Suprapubic skin (tissue), 4 donors: ENCODE data around the gene GPR146. TPM values are rescaled to one million over a fixed set of nuclear protein-coding genes. Genes with fewer than 3 reads are reported as not detected.

Source experiments
- DNase-seq, 2 donors: peaks; one replicate each; pipeline ENCODE4 v3.0.0-alpha.2; 2019; ENCODE audit warnings: low spot score in 2 of 2
- H3K27ac ChIP-seq: fragments of 200-600 bp; sonication (generic); one replicate; pipeline ENCODE4 v1.5.1; 2019
- H3K27me3 ChIP-seq: fragments of 200-600 bp; sonication (generic); one replicate; pipeline ENCODE4 v1.5.1; 2019
- H3K36me3 ChIP-seq: fragments of 200-600 bp; sonication (generic); one replicate; pipeline ENCODE4 v1.5.1; 2019
- H3K4me1 ChIP-seq: fragments of 200-600 bp; sonication (generic); one replicate; pipeline ENCODE4 v1.5.1; 2019
- H3K4me3 ChIP-seq: fragments of 200-600 bp; sonication (generic); one replicate; pipeline ENCODE4 v1.5.1; 2019; ENCODE audit warnings: mild to moderate bottlenecking
- H3K9me3 ChIP-seq: fragments of 200-600 bp; sonication (generic); one replicate; pipeline ENCODE4 v1.5.1; 2019
- EP300 ChIP-seq: sonication (generic); formaldehyde crosslinking; IDR thresholded peaks from one replicate; pipeline ENCODE4 v1.6.1; 2017; ENCODE audit warnings: antibody characterized with exemption
- POLR2A ChIP-seq, 2 donors: fragments of 450-650 bp; IDR thresholded peaks; one replicate each; pipeline ENCODE4 v1.6.1; 2017; ENCODE audit warnings: antibody characterized with exemption in 2 of 2, mild to moderate bottlenecking in 2 of 2, moderate library complexity in 2 of 2
- POLR2AphosphoS5 ChIP-seq, 3 donors: sonication (generic); formaldehyde crosslinking; IDR thresholded peaks; one replicate each; pipeline ENCODE4 v1.6.1; 2017; ENCODE audit warnings: antibody characterized with exemption in 3 of 3
- WGBS: methylation state at CpG from one replicate; pipeline ENCODE4 v1.1.5; 2018; 5-methylcytosine and 5-hydroxymethylcytosine counted together
- total RNA-seq, 4 donors: library from RNA; depleted of rRNA; stranded (reverse); fragments of >200 nt; gene quantifications; one replicate each; pipeline ENCODE4 v1.1.0, GENCODE V29; 2016
- TF ChIP-seq, protein P1 (sequence below), 2 donors: fragments of 200-600 bp in 1 of 2; fragments of 450-650 bp in 1 of 2; sonication (generic) in 1 of 2; IDR thresholded peaks; one replicate each; pipeline ENCODE4 v1.5.1; 2016 to 2019; ENCODE audit warnings: antibody characterized with exemption in 2 of 2, mild to moderate bottlenecking in 1 of 2, moderate library complexity in 1 of 2

GPR146 gene
- total RNA-seq, 4 donors from 2014 or later = 24.1 to 50.8 (median 39.3) TPM

DNA sequence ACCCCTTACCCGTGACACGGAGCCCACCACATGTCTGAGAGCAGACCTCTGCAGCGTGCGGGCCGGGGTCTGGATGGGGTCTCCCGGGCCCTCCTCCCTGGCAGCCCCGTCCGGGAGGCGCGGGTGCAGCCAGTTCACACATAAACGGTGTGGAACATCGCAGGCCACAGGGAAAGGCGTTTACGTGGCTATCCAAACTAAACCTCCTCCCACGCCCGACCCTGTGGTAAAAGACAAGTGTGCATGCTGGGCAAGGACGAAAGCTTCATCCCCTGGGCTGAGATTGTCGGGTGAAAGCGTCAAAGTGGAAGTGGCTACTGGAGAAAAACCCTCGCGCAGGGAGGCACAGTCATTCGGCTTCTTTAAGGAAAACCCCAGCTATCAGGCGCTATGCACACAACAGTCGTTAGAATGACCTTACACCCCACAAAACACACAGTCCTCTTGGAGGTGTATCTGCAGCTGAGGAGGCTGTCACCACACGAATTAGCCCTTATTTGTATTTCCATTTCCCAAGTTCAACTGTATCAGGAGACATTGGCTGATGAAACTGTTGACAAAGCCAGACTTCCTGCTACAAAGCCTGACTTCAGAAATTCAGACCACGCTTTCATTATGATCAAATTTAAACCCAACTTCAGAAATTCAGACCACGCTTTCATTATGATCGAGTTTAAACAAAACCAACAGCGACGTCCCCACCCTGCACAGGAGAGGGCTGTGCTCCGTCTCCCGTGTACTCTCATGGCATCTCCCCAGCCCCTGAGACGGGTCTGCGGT is 58.9 kb downstream of the GPR146 start:
- H3K4me1 ChIP-seq = no peaks in the 10 kb centered on the region
- H3K27ac ChIP-seq = no peak overlapping the region
- H3K9me3 ChIP-seq = no peaks in the 10 kb centered on the region
- DNase-seq = no peak
- no peaks in the 10 kb centered on the region for H3K27me3 ChIP-seq
- TF ChIP-seq, protein P1, sequence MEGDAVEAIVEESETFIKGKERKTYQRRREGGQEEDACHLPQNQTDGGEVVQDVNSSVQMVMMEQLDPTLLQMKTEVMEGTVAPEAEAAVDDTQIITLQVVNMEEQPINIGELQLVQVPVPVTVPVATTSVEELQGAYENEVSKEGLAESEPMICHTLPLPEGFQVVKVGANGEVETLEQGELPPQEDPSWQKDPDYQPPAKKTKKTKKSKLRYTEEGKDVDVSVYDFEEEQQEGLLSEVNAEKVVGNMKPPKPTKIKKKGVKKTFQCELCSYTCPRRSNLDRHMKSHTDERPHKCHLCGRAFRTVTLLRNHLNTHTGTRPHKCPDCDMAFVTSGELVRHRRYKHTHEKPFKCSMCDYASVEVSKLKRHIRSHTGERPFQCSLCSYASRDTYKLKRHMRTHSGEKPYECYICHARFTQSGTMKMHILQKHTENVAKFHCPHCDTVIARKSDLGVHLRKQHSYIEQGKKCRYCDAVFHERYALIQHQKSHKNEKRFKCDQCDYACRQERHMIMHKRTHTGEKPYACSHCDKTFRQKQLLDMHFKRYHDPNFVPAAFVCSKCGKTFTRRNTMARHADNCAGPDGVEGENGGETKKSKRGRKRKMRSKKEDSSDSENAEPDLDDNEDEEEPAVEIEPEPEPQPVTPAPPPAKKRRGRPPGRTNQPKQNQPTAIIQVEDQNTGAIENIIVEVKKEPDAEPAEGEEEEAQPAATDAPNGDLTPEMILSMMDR (IDR thresholded peaks at IDR 0.05) = no peak
- no peak for TF ChIP-seq POLR2AphosphoS5 (IDR thresholded peaks at IDR 0.05)
- TF ChIP-seq EP300 = no peak
- TF ChIP-seq POLR2A (IDR thresholded peaks at IDR 0.05) = no peak
- H3K36me3 ChIP-seq = no peaks in the 10 kb centered on the region
- H3K4me3 ChIP-seq = no peak overlapping the region
- 86% methylated on average over 18 of the region's 34 CpGs for WGBS

DNA sequence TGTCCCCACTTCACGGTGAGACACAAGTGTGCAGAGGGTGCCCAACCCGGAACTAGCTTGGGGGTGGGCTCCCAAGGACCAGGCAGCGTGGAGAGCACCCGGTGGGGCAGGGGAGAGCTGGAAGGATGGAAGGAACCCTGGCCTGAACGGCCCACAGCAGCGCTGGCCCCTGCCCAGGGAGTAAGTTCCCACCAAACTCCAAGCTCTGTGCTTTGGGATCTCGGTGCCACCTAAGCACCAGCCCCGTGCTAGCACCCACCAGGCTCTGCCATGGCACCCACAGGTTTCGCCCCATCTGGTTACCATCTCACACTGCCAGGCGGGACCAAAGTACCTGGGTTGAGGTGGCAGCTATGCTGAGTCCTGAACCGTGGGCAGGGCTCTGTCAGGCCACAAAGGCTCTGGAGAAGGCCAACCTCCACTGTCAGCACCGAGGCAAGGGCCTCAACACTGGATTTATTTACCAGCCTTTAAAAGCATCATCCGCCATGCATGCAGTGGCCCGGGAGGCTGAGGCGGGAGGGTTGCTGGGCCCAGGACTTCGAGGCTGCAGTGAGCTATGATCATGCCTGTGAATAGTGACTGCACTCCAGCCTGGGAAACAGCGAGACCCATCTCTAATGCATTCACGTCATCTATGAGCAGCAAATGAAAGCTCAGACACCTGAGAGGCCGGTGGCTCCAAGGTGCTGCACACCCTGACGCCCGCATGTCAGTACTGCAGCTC is 59.6 kb downstream of the GPR146 start:
- Histone ChIP-seq H3K4me3 (no peak overlapping the region), H3K4me1 (no peaks in the 10 kb centered on the region), H3K9me3 (no peaks in the 10 kb centered on the region), H3K36me3 (no peaks in the 10 kb centered on the region), H3K27me3 (no peaks in the 10 kb centered on the region), H3K27ac (no peak overlapping the region)
- TF ChIP-seq POLR2AphosphoS5 (IDR thresholded peaks at IDR 0.05) = no peak
- no peak for TF ChIP-seq POLR2A (IDR thresholded peaks at IDR 0.05)
- no peak for TF ChIP-seq EP300
- TF ChIP-seq, protein P1 (IDR thresholded peaks at IDR 0.05) = no peak
- 96% methylated on average over 7 of the region's 21 CpGs for WGBS
- DNase-seq = no peak

DNA sequence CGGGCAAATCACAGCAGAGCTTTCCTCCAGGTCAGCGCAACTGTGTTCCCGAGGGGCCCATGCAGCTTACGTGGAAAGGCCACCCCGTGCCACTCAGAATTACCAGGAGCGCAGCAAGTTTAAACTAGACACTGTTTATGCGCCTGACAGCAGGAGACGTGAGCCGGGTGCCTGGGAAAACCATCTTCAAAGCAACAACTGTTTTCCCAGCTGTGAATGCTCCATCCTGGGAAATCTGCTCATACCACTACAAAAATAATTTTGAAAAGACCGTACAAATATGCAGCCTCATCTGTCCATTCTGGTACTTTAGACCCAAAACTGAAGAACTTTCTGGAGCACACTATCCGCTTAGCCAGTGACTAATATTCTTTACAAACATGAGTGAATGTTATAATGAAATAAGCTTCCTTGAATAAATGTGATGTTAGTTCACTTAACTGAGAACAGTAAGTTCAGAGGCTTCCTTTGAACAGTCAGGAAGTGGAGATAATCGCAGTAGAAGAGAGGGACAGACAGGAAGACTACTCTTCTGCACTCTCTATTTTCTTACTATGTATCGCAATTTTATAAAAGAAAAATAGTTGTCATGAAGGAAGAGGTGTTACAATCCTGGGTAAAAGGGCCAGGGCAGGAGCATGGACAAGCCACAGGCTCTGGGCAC is 60.3 kb downstream of the GPR146 start:
- Histone ChIP-seq H3K4me3 (no peak overlapping the region), H3K4me1 (no peaks in the 10 kb centered on the region), H3K27ac (no peak overlapping the region), H3K36me3 (no peaks in the 10 kb centered on the region), H3K27me3 (no peaks in the 10 kb centered on the region), H3K9me3 (no peaks in the 10 kb centered on the region)
- WGBS = 82% methylated on average over 12 of the region's 13 CpGs
- TF ChIP-seq, protein P1 (IDR thresholded peaks at IDR 0.05) = no peak
- TF ChIP-seq POLR2AphosphoS5 (IDR thresholded peaks at IDR 0.05) = no peak
- TF ChIP-seq POLR2A (IDR thresholded peaks at IDR 0.05) = no peak
- no peak for TF ChIP-seq EP300
- no peak for DNase-seq

DNA sequence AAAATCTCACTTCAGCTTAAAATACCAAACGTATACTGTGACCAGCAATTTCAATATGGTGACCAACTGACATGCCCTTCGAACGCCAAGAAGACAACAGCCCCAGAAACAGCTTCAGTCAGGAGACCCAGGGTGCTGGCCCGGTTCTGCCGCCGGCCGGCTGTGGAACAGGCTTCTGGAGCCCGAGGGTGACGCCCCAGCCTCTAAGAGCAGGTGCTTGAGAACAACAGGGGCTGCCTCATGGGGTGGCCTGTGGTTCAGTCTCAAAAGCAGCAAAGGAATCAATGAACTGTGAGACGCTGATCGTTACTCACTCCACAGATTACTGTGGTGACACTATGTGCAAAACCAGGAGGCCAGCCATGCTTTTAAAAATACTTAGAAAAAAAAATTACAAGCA is 60.8 kb downstream of the GPR146 start:
- Histone ChIP-seq H3K4me1 (no peaks in the 10 kb centered on the region), H3K4me3 (no peak overlapping the region), H3K27me3 (no peaks in the 10 kb centered on the region), H3K9me3 (no peaks in the 10 kb centered on the region), H3K36me3 (no peaks in the 10 kb centered on the region), H3K27ac (no peak overlapping the region)
- TF ChIP-seq POLR2AphosphoS5 (IDR thresholded peaks at IDR 0.05) (no peak), POLR2A (IDR thresholded peaks at IDR 0.05) (no peak), EP300 (no peak)
- TF ChIP-seq, protein P1 (IDR thresholded peaks at IDR 0.05) = no peak
- no peak for DNase-seq
- WGBS = 93% methylated on average over 8 of the region's 11 CpGs
